HG03575 (cell line): ENCODE results near the gene METTL25B.

ENCODE experiments used
- ATAC-seq: cut with Tn5 transposase; IDR thresholded peaks from one replicate; pipeline ENCODE4 v1.9.1; 2021; ENCODE audit not compliant: unreplicated experiment, insufficient number of reproducible peaks, low FRiP score; ENCODE audit errors: extremely low read depth

The METTL25B gene

GRCh38 chr1:156698995-156699394 lies 29.3 kb upstream of the METTL25B start:
- ATAC-seq = no peak

- no peak for ATAC-seq
Observed at GRCh38 chr1:156700736-156701531, 27.3 kb upstream of the METTL25B start.

- no peak for ATAC-seq
Observed at GRCh38 chr1:156703336-156703735, 24.9 kb upstream of the METTL25B start.

- no peak for ATAC-seq
Observed at GRCh38 chr1:156703741-156704140, 24.5 kb upstream of the METTL25B start.

- no peak for ATAC-seq
Observed at GRCh38 chr1:156704166-156704711, 24.0 kb upstream of the METTL25B start.

- no peak for ATAC-seq
Observed at GRCh38 chr1:156704930-156705320, 23.3 kb upstream of the METTL25B start.

- ATAC-seq = no peak
Observed at GRCh38 chr1:156705321-156705917, 22.9 kb upstream of the METTL25B start, which contains the start of gene CRABP2. Gene CRABP2, minus strand, starts transcription at chr1:156705583. Its CDS starts 137 bp downstream, at chr1:156705446.

GRCh38 chr1:156705918-156706656 lies 22.2 kb upstream of the METTL25B start:
- ATAC-seq = no peak

- no peak for ATAC-seq
Observed at GRCh38 chr1:156706657-156707416, 21.4 kb upstream of the METTL25B start.

- ATAC-seq = no peak
Observed at GRCh38 chr1:156707417-156708217, 20.7 kb upstream of the METTL25B start.

GRCh38 chr1:156708218-156708661 lies 20.0 kb upstream of the METTL25B start:
- no peak for ATAC-seq

GRCh38 chr1:156709031-156709430 lies 19.2 kb upstream of the METTL25B start:
- no peak for ATAC-seq

- ATAC-seq = no peak
Observed at GRCh38 chr1:156709757-156710489, 18.3 kb upstream of the METTL25B start.

GRCh38 chr1:156711011-156711817 lies 17.1 kb upstream of the METTL25B start:
- ATAC-seq = no peak

GRCh38 chr1:156712626-156713025 lies 15.6 kb upstream of the METTL25B start:
- no peak for ATAC-seq

- ATAC-seq = no peak
Observed at GRCh38 chr1:156714830-156715229, 13.4 kb upstream of the METTL25B start.

- no peak for ATAC-seq
Observed at GRCh38 chr1:156717351-156717750, 10.9 kb upstream of the METTL25B start.
